DMS 273 treated with DMSO at 0.1 percent for 48 hours (cell line): Measurements from ENCODE around the gene SLC6A17.

Experiments
- DNase-seq: peaks from one replicate; lab custom pipeline; 2025; lab: John Stamatoyannopoulos, UW

Gene SLC6A17

DNA sequence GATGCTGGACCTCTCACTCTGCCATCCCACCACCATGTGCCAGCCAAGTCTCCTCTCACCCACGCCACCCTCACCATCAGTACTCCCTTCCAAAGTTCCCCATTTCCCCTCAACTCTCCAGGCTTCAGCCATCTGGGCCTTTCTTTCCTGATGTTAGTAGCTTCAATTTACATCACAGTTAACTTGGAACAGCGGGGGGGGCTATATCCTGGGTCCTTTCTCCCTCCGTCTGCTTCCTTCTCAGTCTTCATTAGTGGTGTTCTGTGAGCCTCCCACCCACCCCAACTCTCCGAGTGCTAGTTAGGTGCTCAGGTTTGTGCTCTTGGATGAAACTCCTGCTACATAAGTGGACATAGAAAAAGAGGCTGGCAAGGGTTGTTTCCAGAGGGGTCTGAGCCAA, 91.8 kb downstream of the SLC6A17 start:
- peak; percentile 31 for DNase-seq

DNA sequence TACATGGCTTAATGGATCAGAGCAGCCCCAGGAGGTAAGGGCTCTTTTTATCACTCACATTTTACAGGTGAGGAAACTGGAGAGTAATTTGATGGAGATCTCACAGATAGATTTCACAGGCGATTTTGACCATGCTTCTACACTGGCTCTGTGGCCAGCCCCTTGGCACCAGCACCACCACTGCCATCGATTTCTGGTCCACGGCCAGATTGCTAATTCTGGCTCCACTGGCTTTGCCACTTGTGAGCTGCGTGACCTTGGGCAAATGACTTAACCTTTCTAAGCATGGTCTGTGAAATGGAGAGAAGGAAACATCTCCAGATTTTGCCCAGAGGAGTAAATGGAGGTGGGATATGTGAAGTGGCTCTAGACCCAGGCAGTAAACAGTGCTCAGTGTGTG, 92.4 kb downstream of the SLC6A17 start:
- no peak for DNase-seq

DNA sequence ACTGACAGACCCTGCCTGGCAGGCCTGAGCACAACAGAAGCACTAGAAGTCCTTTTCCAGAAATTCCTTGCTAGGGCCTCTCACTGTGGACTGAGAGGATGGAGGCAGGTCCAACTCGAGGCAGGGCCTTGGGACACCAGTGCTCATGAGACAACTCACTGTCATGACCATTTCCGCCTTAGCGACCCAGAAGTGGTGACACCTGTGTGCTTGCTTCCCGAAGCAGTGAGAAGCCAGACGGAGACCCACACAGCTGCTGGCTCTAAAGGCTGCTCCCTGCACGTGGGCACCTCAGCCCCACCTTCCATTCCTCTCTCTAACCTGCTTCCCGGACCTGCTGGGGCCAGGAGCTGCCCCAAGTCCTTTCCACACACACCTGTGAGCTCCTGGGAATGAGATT, 92.9 kb downstream of the SLC6A17 start:
- no peak for DNase-seq

DNA sequence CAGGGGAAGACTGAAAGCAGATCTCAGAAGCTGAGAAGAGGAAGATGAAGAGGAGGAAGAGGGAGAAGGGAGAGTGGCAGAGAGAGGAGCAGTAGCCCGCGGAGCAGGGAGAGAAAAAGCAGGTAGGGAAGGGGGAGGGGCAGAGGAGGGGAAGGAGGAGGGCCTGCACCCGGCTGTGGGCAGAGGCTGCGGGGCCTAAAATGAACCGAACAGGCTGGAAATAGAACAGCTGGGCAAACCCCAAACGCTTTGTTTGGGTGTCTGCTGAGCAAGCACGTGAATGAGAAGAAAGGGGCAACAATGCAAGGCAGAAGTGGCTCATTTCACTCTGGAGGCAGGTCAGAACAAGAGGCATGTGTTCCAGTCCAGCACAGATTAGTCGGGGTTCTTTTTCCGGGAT, 93.3 kb downstream of the SLC6A17 start:
- DNase-seq, result no peak

DNA sequence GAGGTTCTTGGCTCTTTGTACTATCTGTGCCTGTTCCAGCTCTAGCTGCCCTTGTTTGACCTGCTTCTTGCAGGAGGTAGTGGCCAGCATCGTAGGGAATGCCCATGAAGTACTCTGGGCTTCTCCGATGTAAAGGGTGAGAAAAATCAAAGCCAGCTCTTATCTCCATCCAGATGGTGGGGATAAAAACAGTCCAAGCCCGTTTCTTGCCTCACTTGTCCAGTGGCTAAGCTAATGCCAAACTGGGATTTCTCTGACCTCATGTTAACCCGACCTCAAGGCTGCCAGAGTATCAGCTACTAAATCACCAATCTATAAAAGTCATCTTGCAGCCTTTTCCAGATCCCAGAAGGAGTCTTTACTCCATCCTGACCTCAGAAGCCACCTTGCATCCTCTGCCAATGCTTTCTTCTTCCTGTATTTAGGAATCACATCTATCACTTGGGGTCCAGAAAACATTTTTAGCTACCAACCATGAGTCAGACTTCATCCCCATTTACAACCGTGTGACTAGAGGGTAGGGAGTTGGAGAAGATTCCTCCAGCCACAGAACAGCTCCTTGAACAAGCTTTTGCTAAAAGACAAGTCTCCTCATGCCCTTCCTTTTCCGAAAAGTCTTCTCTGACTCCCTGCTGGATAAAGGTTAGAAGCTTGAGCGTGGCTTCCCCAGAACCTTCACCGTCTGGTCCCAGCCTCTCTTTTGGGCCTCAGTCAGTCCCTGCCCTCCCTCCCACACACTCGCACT, 95.8 kb downstream of the SLC6A17 start:
- DNase-seq, result no peak

DNA sequence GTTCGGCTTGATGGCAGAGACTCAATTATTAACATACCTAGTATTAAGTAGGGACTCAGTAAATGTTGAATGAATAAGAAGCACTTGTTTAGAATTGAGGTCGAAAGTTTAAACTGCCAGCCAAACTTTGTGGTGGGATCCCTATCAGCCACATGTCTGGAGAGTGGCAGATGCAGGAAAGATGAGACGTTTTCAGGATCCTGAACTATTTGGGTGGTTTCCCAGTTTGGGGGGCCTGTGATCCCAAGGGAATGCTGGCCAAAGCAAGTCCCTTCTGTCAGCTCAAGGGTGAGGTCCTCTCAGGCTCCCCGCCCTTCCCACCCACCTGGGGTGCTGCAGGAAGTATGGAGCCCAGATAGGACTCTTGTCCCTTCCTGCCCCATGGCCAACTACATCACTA, 98.5 kb downstream of the SLC6A17 start:
- peak; percentile 56 for DNase-seq

DNA sequence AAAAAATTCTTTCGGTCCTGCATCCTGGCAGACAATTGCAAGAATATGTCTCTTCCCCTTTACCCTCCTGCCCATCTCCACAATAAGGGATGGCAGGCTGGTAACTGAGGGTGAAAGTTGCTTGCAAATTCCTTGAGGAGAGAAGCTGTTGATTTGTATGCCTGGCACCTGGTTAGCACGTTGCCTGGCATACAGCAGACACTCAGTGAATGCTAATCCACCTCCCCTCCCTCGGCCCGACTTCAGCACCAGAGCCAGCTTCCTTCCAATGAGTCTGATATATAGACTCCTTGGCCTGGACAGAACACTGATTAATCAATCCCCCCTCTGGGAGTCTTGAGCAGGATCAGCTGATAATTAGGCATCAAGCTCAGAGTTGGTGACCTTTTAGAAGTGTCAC, 99.0 kb downstream of the SLC6A17 start:
- DNase-seq, result peak; percentile 58

DNA sequence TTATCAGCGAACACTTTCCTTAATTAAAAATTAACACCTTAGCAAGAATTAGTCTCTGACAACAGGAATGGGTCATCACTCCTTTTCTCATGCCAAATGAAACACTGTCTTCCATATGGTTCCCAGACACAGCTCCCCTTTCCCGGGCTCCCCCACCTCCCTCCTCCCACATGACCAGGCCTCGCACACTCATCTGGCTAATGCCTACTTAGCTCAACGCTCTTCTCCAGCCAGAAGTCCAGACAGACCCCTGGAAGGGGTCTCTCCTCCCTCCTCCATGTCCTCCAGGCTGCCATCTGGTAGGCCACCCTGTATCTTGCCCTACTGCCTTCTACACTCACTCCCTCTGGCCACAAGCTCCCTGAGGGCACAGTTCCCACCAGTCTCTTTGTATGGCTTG, 99.7 kb downstream of the SLC6A17 start:
- no peak for DNase-seq

DNA sequence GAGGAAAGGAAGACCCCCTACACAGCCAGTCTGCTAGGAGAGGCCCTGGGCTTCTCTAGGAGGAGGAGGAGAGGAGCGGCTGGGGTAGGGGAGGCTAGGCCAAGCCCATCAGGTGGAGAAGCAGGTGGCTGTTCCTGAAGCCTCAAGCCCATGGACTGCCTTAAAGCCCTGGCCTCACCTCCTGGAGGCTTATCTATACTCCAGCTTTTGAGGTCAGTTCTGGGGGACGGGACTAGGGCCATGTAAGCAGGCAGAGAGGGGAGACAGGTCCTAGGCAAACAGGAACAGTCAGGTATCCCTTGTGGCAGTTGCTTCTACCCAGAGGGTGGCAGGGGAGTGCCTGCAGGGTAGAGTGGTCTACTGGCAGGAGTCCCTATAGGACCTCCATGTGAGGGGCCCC, 100.5 kb downstream of the SLC6A17 start:
- DNase-seq, result no peak
